Vagina (tissue), 2 donors: Measurements from ENCODE around the gene BDP1.
"Not testable (repeated sequence)": the region's sequence is repeated elsewhere in the genome, so short reads cannot be mapped to it uniquely, and the experiment has no call there.

Experiments
- CTCF ChIP-seq, 3 experiments: fragments of 450-650 bp in 2 of 3; fragments of 200-600 bp in 1 of 3; sonication (generic) in 1 of 3; IDR thresholded peaks; one replicate each; pipeline ENCODE4 v1.5.1; 2017 to 2019; ENCODE audit warnings: antibody characterized with exemption in 3 of 3, mild to moderate bottlenecking in 2 of 3, moderate library complexity in 2 of 3
- POLR2A ChIP-seq, 2 donors: fragments of 450-650 bp; IDR thresholded peaks; one replicate each; pipeline ENCODE4 v1.6.1; 2017; ENCODE audit warnings: antibody characterized with exemption in 2 of 2, mild to moderate bottlenecking in 2 of 2, moderate library complexity in 2 of 2
- POLR2AphosphoS5 ChIP-seq, 2 donors: sonication (generic); formaldehyde crosslinking; IDR thresholded peaks; one replicate each; pipeline ENCODE4 v1.9.0; 2017; ENCODE audit warnings: antibody characterized with exemption in 2 of 2, mild to moderate bottlenecking in 2 of 2, low read depth in 1 of 2; ENCODE audit not compliant: insufficient read depth in 1 of 2

- TF ChIP-seq CTCF (IDR thresholded peaks at IDR 0.05); POLR2AphosphoS5 (IDR thresholded peaks at IDR 0.05; ENCODE audit: insufficient read depth in 1 of 2, low read depth in 1 of 2); POLR2A (IDR thresholded peaks at IDR 0.05): not testable (repeated sequence)
Observed at GRCh38 chr5:71525611-71526010, 70.2 kb downstream of the BDP1 start.
